ENCODE data around the gene CA10. TPM values are rescaled to one million over a fixed set of nuclear protein-coding genes. Genes with fewer than 3 reads are reported as not detected.

CA10 gene
- total and polyA plus RNA-seq, 2 donors (not counting 1 experiment from before 2014, with no cell fraction given) = not detected

DNA sequence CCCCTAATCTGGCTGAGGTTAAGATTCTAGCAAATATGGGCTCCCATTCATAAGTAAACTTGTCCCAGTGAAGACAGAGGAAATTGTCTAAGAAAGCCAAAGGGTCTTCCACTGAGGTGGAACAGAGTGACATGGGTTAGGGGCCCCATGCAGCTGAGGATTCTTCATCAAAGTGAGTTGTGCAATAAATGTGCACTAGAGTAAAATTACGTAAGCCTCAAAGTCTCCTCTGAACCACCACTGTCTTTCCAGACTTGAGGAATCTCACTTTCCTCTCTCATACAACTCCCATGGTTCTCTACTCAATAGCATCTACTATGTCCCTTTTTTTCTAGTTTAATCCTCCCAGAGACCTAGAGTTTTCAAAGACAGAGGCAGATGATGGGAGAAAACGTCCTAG, 132.4 kb downstream of the CA10 start:
- Mint-ChIP-seq H3K4me1 (no peaks in the 10 kb centered on the region), H3K4me3 (no peak overlapping the region), H3K27me3 (no peaks in the 10 kb centered on the region), H3K9me3 (ENCODE audit: insufficient read depth) (peaks cover 5% of the 10 kb centered on the region), H3K27ac (no peak overlapping the region)
- intact Hi-C loops (cut with micrococcal nuclease) = no loop called here
- WGBS (ENCODE audit: insufficient coverage) = 73% methylated on average over 2 of the region's 2 CpGs
- DNase-seq = no peak
- no peaks in the 10 kb centered on the region for H3K27me3 ChIP-seq (replicated peaks in 1 of 4; ENCODE audit: control extremely low read depth in 1 of 4, control insufficient read depth in 3 of 4, insufficient read depth in 4 of 4, low read length in 3 of 4)
- no peaks in the 10 kb centered on the region for H3K36me3 ChIP-seq (replicated peaks in 1 of 2; ENCODE audit: control extremely low read depth in 1 of 2, control insufficient read depth in 1 of 2, extremely low read depth in 1 of 2, insufficient read depth in 2 of 2, low read length in 1 of 2)
- ChIA-PET CTCF (no interaction called here), POLR2A (no interaction called here)
- TF ChIP-seq EZH2 (IDR thresholded peaks at IDR 0.05; ENCODE audit: borderline replicate concordance, insufficient read depth, low read depth, low read length, poor library complexity, severe bottlenecking) = no peak
- TF ChIP-seq, protein P1, sequence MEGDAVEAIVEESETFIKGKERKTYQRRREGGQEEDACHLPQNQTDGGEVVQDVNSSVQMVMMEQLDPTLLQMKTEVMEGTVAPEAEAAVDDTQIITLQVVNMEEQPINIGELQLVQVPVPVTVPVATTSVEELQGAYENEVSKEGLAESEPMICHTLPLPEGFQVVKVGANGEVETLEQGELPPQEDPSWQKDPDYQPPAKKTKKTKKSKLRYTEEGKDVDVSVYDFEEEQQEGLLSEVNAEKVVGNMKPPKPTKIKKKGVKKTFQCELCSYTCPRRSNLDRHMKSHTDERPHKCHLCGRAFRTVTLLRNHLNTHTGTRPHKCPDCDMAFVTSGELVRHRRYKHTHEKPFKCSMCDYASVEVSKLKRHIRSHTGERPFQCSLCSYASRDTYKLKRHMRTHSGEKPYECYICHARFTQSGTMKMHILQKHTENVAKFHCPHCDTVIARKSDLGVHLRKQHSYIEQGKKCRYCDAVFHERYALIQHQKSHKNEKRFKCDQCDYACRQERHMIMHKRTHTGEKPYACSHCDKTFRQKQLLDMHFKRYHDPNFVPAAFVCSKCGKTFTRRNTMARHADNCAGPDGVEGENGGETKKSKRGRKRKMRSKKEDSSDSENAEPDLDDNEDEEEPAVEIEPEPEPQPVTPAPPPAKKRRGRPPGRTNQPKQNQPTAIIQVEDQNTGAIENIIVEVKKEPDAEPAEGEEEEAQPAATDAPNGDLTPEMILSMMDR (IDR thresholded peaks at IDR 0.05) = no peak
- H2AFZ ChIP-seq (ENCODE audit: insufficient read depth, low read depth, low read length, poor library complexity, severe bottlenecking) = no peak overlapping the region
- H4K20me1 ChIP-seq (ENCODE audit: control insufficient read depth, insufficient read depth, low read length, poor library complexity, severe bottlenecking) = no peaks in the 10 kb centered on the region
- no peak for ATAC-seq (ENCODE audit: low read depth)
- no peak overlapping the region for H3K4me3 ChIP-seq (ENCODE audit: control extremely low read depth in 1 of 5, extremely low read depth in 1 of 5, insufficient read depth in 1 of 5, low read depth in 2 of 5, low read length in 4 of 5)
- H3K9me3 ChIP-seq (ENCODE audit: control extremely low read depth in 1 of 3, control insufficient read depth in 2 of 3, insufficient read depth in 1 of 3, low read length in 2 of 3) = no peaks in the 10 kb centered on the region
- no peaks in the 10 kb centered on the region for H3K79me2 ChIP-seq (ENCODE audit: control insufficient read depth, insufficient read depth, low read length)
- H3K4me1 ChIP-seq (ENCODE audit: control insufficient read depth in 2 of 2, insufficient read depth in 2 of 2, low read length in 2 of 2) = no peaks in the 10 kb centered on the region
- H3K27ac ChIP-seq (ENCODE audit: low read length in 2 of 2) = no peak overlapping the region
- H3K9ac ChIP-seq (ENCODE audit: low read length) = no peak overlapping the region
- no peak overlapping the region for H3K4me2 ChIP-seq (replicated peaks; ENCODE audit: low read depth, low read length, poor library complexity, severe bottlenecking)

DNA sequence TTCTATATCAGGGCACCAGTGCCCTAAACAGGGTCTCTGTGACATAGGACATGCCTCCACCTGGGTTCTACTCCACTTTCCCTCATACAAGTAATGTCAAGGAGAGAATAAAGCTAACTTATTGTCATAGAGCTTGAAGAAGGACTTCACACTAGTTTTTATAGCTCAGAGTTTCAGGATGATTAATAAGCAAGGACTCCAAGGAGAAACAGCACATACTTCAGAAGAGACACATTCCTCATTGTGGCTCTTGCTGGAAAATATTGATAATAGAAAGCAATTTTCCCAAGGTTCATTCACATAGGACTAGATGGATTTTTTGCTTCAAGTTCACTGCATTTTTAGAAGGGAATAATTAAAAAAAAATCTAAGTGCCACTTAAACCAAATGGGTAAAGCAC, 133.3 kb downstream of the CA10 start:
- Histone ChIP-seq H3K4me3 (ENCODE audit: control extremely low read depth in 1 of 5, extremely low read depth in 1 of 5, insufficient read depth in 1 of 5, low read depth in 2 of 5, low read length in 4 of 5) (no peak overlapping the region), H4K20me1 (ENCODE audit: control insufficient read depth, insufficient read depth, low read length, poor library complexity, severe bottlenecking) (no peaks in the 10 kb centered on the region), H2AFZ (ENCODE audit: insufficient read depth, low read depth, low read length, poor library complexity, severe bottlenecking) (no peak overlapping the region), H3K27me3 (replicated peaks in 1 of 4; ENCODE audit: control extremely low read depth in 1 of 4, control insufficient read depth in 3 of 4, insufficient read depth in 4 of 4, low read length in 3 of 4) (no peaks in the 10 kb centered on the region), H3K79me2 (ENCODE audit: control insufficient read depth, insufficient read depth, low read length) (no peaks in the 10 kb centered on the region), H3K9me3 (ENCODE audit: control extremely low read depth in 1 of 3, control insufficient read depth in 2 of 3, insufficient read depth in 1 of 3, low read length in 2 of 3) (no peaks in the 10 kb centered on the region), H3K4me2 (replicated peaks; ENCODE audit: low read depth, low read length, poor library complexity, severe bottlenecking) (no peak overlapping the region), H3K27ac (ENCODE audit: low read length in 2 of 2) (no peak overlapping the region), H3K4me1 (ENCODE audit: control insufficient read depth in 2 of 2, insufficient read depth in 2 of 2, low read length in 2 of 2) (no peaks in the 10 kb centered on the region), H3K9ac (ENCODE audit: low read length) (no peak overlapping the region), H3K36me3 (replicated peaks in 1 of 2; ENCODE audit: control extremely low read depth in 1 of 2, control insufficient read depth in 1 of 2, extremely low read depth in 1 of 2, insufficient read depth in 2 of 2, low read length in 1 of 2) (no peaks in the 10 kb centered on the region)
- no peak for DNase-seq
- no peak for ATAC-seq (ENCODE audit: low read depth)
- TF ChIP-seq, protein P1 (IDR thresholded peaks at IDR 0.05) = no peak
- ChIA-PET POLR2A (no interaction called here), CTCF (no interaction called here)
- Mint-ChIP-seq H3K4me1 (no peaks in the 10 kb centered on the region), H3K27ac (no peak overlapping the region), H3K4me3 (no peak overlapping the region), H3K9me3 (ENCODE audit: insufficient read depth) (peaks cover 5% of the 10 kb centered on the region), H3K27me3 (no peaks in the 10 kb centered on the region)
- intact Hi-C loops (cut with micrococcal nuclease) = no loop called here
